Calu3 (cell line): ENCODE data around the gene VWF. TPM values are rescaled to one million over a fixed set of nuclear protein-coding genes. Genes with fewer than 3 reads are reported as not detected.
"Not testable (repeated sequence)": the region's sequence is repeated elsewhere in the genome, so short reads cannot be mapped to it uniquely, and the experiment has no call there.

Source experiments
- BruUV-seq: library from RNA; stranded (reverse); fragments of 400-500 nt; replicated peaks from 2 replicates; lab custom pipeline; 2021; lab: Mats Ljungman, UMichigan
- CTCF ChIA-PET: fragments of 300-600 bp; sonication (Branson Sonifier 250); formaldehyde crosslinking; loops from one replicate; lab custom pipeline; 2022; ENCODE audit warnings: antibody characterized with exemption; lab: Charles Lee
- DNase-seq: peaks from one replicate; pipeline ENCODE4 v3.0.0; 2022
- H3K27ac Mint-ChIP-seq: one replicate; pipeline ENCODE4 v1.8.0; 2022; ENCODE audit warnings: mixed read lengths; ENCODE audit not compliant: unreplicated experiment
- H3K27me3 Mint-ChIP-seq: one replicate; pipeline ENCODE4 v1.8.0; 2022; ENCODE audit warnings: mixed read lengths; ENCODE audit not compliant: unreplicated experiment
- H3K36me3 Mint-ChIP-seq: one replicate; pipeline ENCODE4 v1.8.0; 2022; ENCODE audit warnings: mild to moderate bottlenecking, moderate library complexity, mixed read lengths; ENCODE audit not compliant: insufficient read depth, unreplicated experiment
- H3K4me1 Mint-ChIP-seq: one replicate; pipeline ENCODE4 v1.8.0; 2022; ENCODE audit warnings: mild to moderate bottlenecking, low read depth, mixed read lengths; ENCODE audit not compliant: unreplicated experiment
- H3K4me3 Mint-ChIP-seq: one replicate; pipeline ENCODE4 v1.8.0; 2022; ENCODE audit warnings: mild to moderate bottlenecking, low read depth, moderate library complexity, mixed read lengths; ENCODE audit not compliant: unreplicated experiment
- H3K9me3 Mint-ChIP-seq: one replicate; pipeline ENCODE4 v1.8.0; 2022; ENCODE audit warnings: low read depth, mixed read lengths; ENCODE audit not compliant: unreplicated experiment
- intact Hi-C: fragments of 100-400 bp; cut with micrococcal nuclease; formaldehyde crosslinking; loops from one replicate; pipeline ENCODE4 v1.10.0; 2022; ENCODE audit not compliant: unreplicated experiment
- total RNA-seq: library from RNA; stranded (reverse); gene quantifications from 2 replicates; pipeline ENCODE4 v1.2.3, GENCODE V29; 2022
- TF ChIP-seq, protein P1 (sequence below): fragments of 200-600 bp; IDR thresholded peaks from one replicate; pipeline ENCODE4 v1.8.0; 2022; ENCODE audit warnings: antibody characterized with exemption; ENCODE audit not compliant: unreplicated experiment

Gene VWF
- total RNA-seq, 1 experiment from 2014 or later = not detected

DNA sequence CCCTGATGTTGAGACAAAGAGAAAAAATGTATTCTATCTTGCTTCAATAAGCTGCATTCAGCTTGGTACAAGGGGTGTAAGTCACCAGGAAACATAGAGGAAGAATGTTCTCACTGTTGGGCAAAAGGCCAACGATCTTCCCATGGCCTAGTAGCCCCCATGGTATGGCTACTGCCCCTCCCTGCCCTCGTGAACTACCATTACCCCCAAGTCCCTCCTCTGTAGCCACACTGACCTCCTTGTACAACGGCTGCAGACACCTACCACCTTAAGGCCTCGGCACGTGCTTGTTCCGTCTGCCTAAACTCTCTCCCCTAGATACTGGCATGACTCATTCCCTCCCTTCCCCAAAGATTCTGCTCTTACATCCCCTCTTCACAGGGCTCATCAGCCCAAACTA, 97.5 kb downstream of the VWF start:
- Mint-ChIP-seq H3K36me3 (no peaks in the 10 kb centered on the region), H3K27ac (no peak overlapping the region), H3K4me3 (no peak overlapping the region), H3K27me3 (peaks cover 82% of the 10 kb centered on the region), H3K4me1 (peaks cover 6% of the 10 kb centered on the region), H3K9me3 (no peaks in the 10 kb centered on the region)
- CTCF ChIA-PET = no interaction called here
- TF ChIP-seq, protein P1, sequence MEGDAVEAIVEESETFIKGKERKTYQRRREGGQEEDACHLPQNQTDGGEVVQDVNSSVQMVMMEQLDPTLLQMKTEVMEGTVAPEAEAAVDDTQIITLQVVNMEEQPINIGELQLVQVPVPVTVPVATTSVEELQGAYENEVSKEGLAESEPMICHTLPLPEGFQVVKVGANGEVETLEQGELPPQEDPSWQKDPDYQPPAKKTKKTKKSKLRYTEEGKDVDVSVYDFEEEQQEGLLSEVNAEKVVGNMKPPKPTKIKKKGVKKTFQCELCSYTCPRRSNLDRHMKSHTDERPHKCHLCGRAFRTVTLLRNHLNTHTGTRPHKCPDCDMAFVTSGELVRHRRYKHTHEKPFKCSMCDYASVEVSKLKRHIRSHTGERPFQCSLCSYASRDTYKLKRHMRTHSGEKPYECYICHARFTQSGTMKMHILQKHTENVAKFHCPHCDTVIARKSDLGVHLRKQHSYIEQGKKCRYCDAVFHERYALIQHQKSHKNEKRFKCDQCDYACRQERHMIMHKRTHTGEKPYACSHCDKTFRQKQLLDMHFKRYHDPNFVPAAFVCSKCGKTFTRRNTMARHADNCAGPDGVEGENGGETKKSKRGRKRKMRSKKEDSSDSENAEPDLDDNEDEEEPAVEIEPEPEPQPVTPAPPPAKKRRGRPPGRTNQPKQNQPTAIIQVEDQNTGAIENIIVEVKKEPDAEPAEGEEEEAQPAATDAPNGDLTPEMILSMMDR = no peak
- no TSS peak for BruUV-seq
- DNase-seq = no peak
- intact Hi-C loops = no loop called here

DNA sequence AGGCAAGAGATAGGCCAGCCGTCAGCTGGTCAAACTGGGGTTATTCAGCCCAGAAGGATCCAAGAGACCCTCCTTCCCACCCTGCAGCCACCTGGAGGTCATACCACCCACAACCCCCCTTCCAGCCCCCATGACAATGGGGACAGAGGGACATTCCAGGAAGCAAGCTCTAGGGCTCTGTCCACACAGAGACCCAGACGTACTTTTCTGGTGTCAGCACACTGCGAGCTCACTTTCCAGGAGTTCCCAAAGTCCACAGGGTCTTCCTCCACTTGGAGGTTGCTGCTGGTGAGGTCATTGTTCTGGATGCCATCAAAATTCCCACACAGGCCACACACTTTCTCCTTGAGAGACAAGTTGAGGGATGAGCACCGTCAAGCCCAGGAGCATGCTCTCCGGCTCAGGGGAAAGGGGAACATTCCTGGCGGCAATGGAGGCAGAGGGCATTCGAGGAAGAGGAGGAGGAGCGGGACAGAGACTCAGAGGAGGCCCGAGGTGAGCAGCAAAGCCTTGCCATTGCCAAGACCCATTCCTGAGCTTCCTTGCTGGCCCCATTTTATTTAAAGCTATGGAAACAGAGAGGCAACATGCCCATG, 98.7 kb downstream of the VWF start:
- peaks cover 82% of the 10 kb centered on the region for H3K27me3 Mint-ChIP-seq
- H3K36me3 Mint-ChIP-seq, BruUV-seq, DNase-seq, intact Hi-C loops, H3K9me3 Mint-ChIP-seq, H3K27ac Mint-ChIP-seq, H3K4me3 Mint-ChIP-seq, CTCF ChIA-PET, H3K4me1 Mint-ChIP-seq: not testable (repeated sequence)

DNA sequence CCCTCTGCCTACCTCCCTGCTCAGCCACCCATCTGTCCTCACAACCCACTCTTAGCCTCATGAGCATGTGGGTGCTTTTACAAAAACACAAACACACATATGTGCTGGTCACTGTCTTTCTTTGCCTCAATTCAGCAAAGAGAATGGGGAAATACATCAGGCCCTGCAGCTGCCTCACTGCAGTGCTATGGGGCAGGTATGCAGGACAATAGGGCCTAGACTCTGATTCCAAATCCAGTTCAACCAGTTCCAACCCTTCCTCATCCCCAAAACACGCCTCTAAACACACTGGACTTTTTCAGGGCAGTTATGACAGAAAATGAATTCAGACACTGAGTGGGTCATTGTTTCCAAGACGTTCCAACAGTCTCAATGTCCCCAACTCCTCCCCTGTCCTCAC, 100.4 kb downstream of the VWF start:
- not testable (repeated sequence) for DNase-seq

DNA sequence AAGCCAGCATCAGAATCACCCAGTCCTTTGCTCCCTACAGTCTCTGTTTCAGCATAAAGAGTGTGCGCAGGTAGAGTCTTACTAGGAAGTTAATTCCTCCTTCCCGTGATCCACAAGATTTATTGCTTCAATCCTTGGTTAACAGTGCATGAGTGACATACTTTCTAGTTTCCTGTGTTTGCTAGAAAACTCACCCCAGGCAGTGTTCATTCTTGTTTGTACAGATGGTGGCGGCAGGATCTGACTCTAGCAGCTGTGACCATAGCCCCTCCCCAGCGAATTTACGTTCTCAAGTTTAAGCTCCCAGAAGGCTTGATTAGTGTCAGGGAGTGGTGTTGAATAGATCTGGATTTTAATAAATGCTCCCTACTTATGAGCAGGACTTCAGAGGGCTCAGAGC, 103.5 kb downstream of the VWF start:
- Mint-ChIP-seq H3K9me3 (no peaks in the 10 kb centered on the region), H3K4me1 (peaks cover 6% of the 10 kb centered on the region), H3K27ac (no peak overlapping the region), H3K27me3 (peaks cover 50% of the 10 kb centered on the region), H3K36me3 (no peaks in the 10 kb centered on the region), H3K4me3 (no peak overlapping the region)
- CTCF ChIA-PET = no interaction called here
- no peak for DNase-seq
- no TSS peak for BruUV-seq
- intact Hi-C loops = no loop called here
- TF ChIP-seq, protein P1 = no peak

More for the DNA sequence above, 100.4 kb downstream of the VWF start:
- H3K9me3 Mint-ChIP-seq, CTCF ChIA-PET, BruUV-seq, H3K36me3 Mint-ChIP-seq, H3K4me3 Mint-ChIP-seq, intact Hi-C loops, H3K27ac Mint-ChIP-seq, H3K4me1 Mint-ChIP-seq: not testable (repeated sequence)
- peaks cover 82% of the 10 kb centered on the region for H3K27me3 Mint-ChIP-seq

DNA sequence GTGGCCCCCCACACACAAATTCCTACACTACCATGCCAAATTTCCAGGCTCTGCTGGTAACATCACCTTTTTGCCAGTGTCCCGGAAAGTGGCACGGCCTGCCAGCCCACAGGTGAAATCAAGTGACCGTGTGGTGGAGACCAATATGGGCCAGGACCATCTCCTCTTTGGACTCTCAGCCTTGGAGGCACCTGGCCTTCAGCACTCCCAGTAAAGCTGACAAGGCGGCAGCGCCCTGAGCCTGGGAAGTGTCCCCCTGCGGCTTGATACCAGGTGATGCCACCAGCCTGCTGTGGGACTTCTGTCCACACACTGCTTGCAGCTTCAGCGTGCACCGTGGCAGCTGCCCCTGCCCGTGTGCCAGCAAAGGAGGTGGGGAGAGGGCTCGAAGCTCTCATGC, 104.0 kb downstream of the VWF start:
- H3K27ac Mint-ChIP-seq = not testable (repeated sequence)

DNA sequence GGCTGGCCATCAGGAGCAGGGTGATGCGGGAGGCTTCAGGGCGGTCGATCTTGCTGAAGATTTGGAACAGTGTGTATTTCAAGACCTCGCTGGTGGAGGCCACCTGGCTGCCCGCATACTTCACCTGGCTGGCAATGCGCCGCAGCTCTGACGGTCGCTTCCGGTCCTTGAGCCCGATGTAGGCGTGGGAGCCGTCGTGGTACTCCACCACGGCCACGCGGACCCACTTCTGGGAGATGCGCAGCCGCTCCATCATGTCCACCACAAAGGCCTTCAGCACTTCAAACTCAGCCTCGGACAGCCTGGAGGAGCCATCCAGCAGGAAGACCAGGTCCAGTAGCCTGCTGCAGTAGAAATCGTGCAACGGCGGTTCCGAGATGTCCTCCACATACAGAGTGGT, 105.2 kb downstream of the VWF start:
- H3K27me3 Mint-ChIP-seq = peaks cover 43% of the 10 kb centered on the region
- BruUV-seq, H3K4me3 Mint-ChIP-seq, H3K9me3 Mint-ChIP-seq, H3K27ac Mint-ChIP-seq, intact Hi-C loops, CTCF ChIA-PET, H3K36me3 Mint-ChIP-seq, DNase-seq, H3K4me1 Mint-ChIP-seq: not testable (repeated sequence)

More for the DNA sequence above, 104.0 kb downstream of the VWF start:
- BruUV-seq, H3K36me3 Mint-ChIP-seq, DNase-seq, H3K9me3 Mint-ChIP-seq, H3K4me1 Mint-ChIP-seq, intact Hi-C loops, CTCF ChIA-PET, H3K4me3 Mint-ChIP-seq: not testable (repeated sequence)
- peaks cover 46% of the 10 kb centered on the region for H3K27me3 Mint-ChIP-seq
